Psoas muscle (tissue), 8 donors: ENCODE data around the gene ALK. TPM values are rescaled to one million over a fixed set of nuclear protein-coding genes. Genes with fewer than 3 reads are reported as not detected.

Experiments used
- ATAC-seq, 4 donors: fragments of 200-7000 bp; cut with Tn5 transposase; one replicate each; pipeline ENCODE4 v1.9.1; 2020; ENCODE audit warnings: moderate library complexity in 3 of 4, mild to moderate bottlenecking in 2 of 4
- DNase-seq, 2 donors: peaks; one replicate each; pipeline ENCODE4 v3.0.0-alpha.2; 2020
- H3K27ac ChIP-seq: fragments of 200-600 bp; one replicate; pipeline ENCODE4 v1.8.0; 2022
- H3K27me3 ChIP-seq, 3 donors: fragments of 200-600 bp in 1 of 3; one replicate each; pipeline versions ENCODE4 v1.6.1 to v1.8.0; 2013 to 2022; ENCODE audit warnings: low read length in 2 of 3, mild to moderate bottlenecking in 2 of 3, moderate library complexity in 1 of 3; ENCODE audit not compliant: insufficient read depth in 3 of 3
- H3K36me3 ChIP-seq, 2 donors: fragments of 200-600 bp in 1 of 2; one replicate each; pipeline versions ENCODE4 v1.6.1 to v1.8.0; 2013 to 2022; ENCODE audit warnings: low read depth in 1 of 2, mild to moderate bottlenecking in 1 of 2, moderate library complexity in 1 of 2; ENCODE audit not compliant: insufficient read depth in 1 of 2
- H3K4me1 ChIP-seq: fragments of 200-600 bp; one replicate; pipeline ENCODE4 v1.8.0; 2022
- H3K4me3 ChIP-seq: fragments of 200-600 bp; one replicate; pipeline ENCODE4 v1.8.0; 2022; ENCODE audit warnings: mild to moderate bottlenecking
- H3K9me3 ChIP-seq: fragments of 200-600 bp; one replicate; pipeline ENCODE4 v1.8.0; 2022
- WGBS, 3 donors: extraction: QIAGEN DNeasy Blood & Tissue Kit; methylation state at CpG; one replicate each; pipeline versions ENCODE4 v1.1.6 to v1.1.7; 2013; 5-methylcytosine and 5-hydroxymethylcytosine counted together
- intact Hi-C, 2 donors: fragments of 100-400 bp; cut with DNase I; formaldehyde crosslinking; loops; one replicate each; pipeline versions ENCODE4 v1.11.0 to v1.14.2; 2022
- polyA plus RNA-seq, 3 donors: library from polyadenylated mRNA; stranded (reverse); fragments of 200-250 nt; gene quantifications; one replicate each; pipeline ENCODE4 v1.2.3, GENCODE V29; 2013
- total RNA-seq, 4 donors: library from RNA; stranded (reverse); fragmentation: NEBNext Ultra II Directional in 2 of 4; extraction: Animal tissue kit (Norgen Biotek cat#: 25700) in 2 of 4; gene quantifications; one replicate each; pipeline versions ENCODE4 v1.2.1 to v1.2.4, GENCODE V29; 2021 to 2023
- TF ChIP-seq, protein P1 (sequence below): fragments of 200-600 bp; IDR thresholded peaks from one replicate; pipeline ENCODE4 v1.8.0; 2022; ENCODE audit warnings: antibody characterized with exemption
- donor health status: healthy with polysubstance abuse.
- donor health status: DM: no; HTN: no; CAD: no; lungs with moderate emphysema.
- donor health status: Bipolar disorder and iron deficiency.
- donor health status: healthy.
- donor health status: DM: yes; HTN: yes; CAD: no.
- donor health status: DM: no; HTN: no; CAD: no.
- donor health status: DM: no; HTN: no; CAD: no.
- donor health status: DM: yes; HTN: yes; CAD: no.

Gene ALK
- total and polyA plus RNA-seq, 7 donors = 0.03 to 0.32 (median 0.08) TPM; not detected in 2

- intact Hi-C loops = no loop called here
- 78 to 95% (median 79%) methylated on average over 1 of the region's 1 CpG for WGBS, 3 donors
- H3K27me3 ChIP-seq = no peaks in the 10 kb centered on the region
Observed at GRCh38 chr2:29775937-29776336, 145.4 kb downstream of the ALK start.

DNA sequence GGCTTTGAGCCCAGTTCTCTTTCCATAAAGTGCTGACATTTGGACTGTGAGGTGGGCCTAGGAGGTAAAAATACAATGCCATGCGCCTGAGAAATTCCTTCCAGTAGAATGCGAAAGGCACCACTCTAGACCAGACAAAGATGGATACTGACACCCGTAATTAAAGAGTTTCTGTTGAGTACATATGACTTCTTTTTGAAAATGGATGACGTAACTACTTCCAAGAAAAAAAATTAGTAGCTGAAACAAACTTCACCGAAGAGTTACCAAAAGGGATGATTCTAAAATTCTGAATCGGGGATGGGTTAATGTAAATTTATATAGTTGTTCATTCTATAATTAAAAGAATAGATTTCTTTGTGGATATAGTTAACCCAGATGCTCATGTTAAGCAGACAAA is 146.8 kb downstream of the ALK start:
- Histone ChIP-seq H3K4me3 (no peak overlapping the region), H3K9me3 (no peaks in the 10 kb centered on the region), H3K27ac (no peak overlapping the region), H3K36me3 (peaks cover 0 to 2% of the 10 kb centered on the region in 2 donors), H3K4me1 (no peaks in the 10 kb centered on the region), H3K27me3 (no peaks in the 10 kb centered on the region)
- ATAC-seq (no peak), DNase-seq (no peak)
- 95 to 97% (median 96%) methylated on average over 6 of the region's 6 CpGs for WGBS, 3 donors
- intact Hi-C loops = no loop called here
- TF ChIP-seq, protein P1, sequence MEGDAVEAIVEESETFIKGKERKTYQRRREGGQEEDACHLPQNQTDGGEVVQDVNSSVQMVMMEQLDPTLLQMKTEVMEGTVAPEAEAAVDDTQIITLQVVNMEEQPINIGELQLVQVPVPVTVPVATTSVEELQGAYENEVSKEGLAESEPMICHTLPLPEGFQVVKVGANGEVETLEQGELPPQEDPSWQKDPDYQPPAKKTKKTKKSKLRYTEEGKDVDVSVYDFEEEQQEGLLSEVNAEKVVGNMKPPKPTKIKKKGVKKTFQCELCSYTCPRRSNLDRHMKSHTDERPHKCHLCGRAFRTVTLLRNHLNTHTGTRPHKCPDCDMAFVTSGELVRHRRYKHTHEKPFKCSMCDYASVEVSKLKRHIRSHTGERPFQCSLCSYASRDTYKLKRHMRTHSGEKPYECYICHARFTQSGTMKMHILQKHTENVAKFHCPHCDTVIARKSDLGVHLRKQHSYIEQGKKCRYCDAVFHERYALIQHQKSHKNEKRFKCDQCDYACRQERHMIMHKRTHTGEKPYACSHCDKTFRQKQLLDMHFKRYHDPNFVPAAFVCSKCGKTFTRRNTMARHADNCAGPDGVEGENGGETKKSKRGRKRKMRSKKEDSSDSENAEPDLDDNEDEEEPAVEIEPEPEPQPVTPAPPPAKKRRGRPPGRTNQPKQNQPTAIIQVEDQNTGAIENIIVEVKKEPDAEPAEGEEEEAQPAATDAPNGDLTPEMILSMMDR = no peak

More at GRCh38 chr2:29775937-29776336, 145.4 kb downstream of the ALK start:
- ATAC-seq (no peak), DNase-seq (no peak)
- Histone ChIP-seq H3K4me3 (no peak overlapping the region), H3K9me3 (no peaks in the 10 kb centered on the region), H3K27ac (no peak overlapping the region), H3K36me3 (peaks cover 0 to 2% of the 10 kb centered on the region in 2 donors), H3K4me1 (no peaks in the 10 kb centered on the region)
- TF ChIP-seq, protein P1 = no peak

DNA sequence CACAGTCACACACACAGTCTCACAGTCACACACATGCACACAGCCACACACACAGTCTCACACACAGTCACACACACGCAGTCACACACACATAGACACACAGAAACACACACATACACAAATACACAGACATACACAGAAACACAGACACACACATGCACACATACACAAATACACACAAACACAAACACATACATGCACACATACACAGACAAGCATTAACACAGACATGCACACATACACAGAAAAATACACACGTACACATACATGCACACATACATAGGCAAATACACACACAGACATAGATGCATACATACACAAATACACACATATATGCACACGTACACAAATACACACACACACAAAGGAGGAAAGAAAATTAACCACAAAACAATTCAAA is 150.5 kb downstream of the ALK start:
- no peaks in the 10 kb centered on the region for H3K9me3 ChIP-seq
- H3K36me3 ChIP-seq = peaks cover 0 to 2% of the 10 kb centered on the region in 2 donors
- no peak overlapping the region for H3K4me3 ChIP-seq
- TF ChIP-seq, protein P1 = no peak
- WGBS, 3 donors = 94 to 100% (median 96%) methylated on average over 3 of the region's 3 CpGs
- no peaks in the 10 kb centered on the region for H3K27me3 ChIP-seq
- intact Hi-C loops = no loop called here
- no peaks in the 10 kb centered on the region for H3K4me1 ChIP-seq
- DNase-seq (no peak), ATAC-seq (no peak)
- H3K27ac ChIP-seq = no peak overlapping the region

GRCh38 chr2:29769847-29770246 is 151.5 kb downstream of the ALK start:
- Histone ChIP-seq H3K36me3 (peaks cover 0 to 2% of the 10 kb centered on the region in 2 donors), H3K27me3 (no peaks in the 10 kb centered on the region), H3K27ac (no peak overlapping the region), H3K9me3 (no peaks in the 10 kb centered on the region), H3K4me3 (no peak overlapping the region), H3K4me1 (no peaks in the 10 kb centered on the region)
- DNase-seq = no peak
- 92 to 94% (median 93%) methylated on average over 4 of the region's 4 CpGs for WGBS, 3 donors
- TF ChIP-seq, protein P1 = no peak
- intact Hi-C loops = no loop called here
- ATAC-seq = no peak
